Thyroid gland (tissue), 4 donors: ENCODE data around the gene MAST4.

Experiments used
- POLR2A ChIP-seq, 2 donors: fragments of 450-650 bp; IDR thresholded peaks; one replicate each; pipeline ENCODE4 v1.6.1; 2017; ENCODE audit warnings: antibody characterized with exemption in 2 of 2, mild to moderate bottlenecking in 2 of 2, moderate library complexity in 1 of 2
- TF ChIP-seq, protein P1 (sequence below), 6 experiments: fragments of 200-600 bp in 3 of 6; fragments of 450-650 bp in 3 of 6; sonication (generic) in 3 of 6; IDR thresholded peaks; one replicate each; pipeline ENCODE4 v1.5.1; 2016 to 2019; ENCODE audit warnings: antibody characterized with exemption in 6 of 6, mild to moderate bottlenecking in 2 of 6, inconsistent platforms in 1 of 6, moderate library complexity in 1 of 6

- no peak for TF ChIP-seq POLR2A (IDR thresholded peaks at IDR 0.05)
- TF ChIP-seq, protein P1, sequence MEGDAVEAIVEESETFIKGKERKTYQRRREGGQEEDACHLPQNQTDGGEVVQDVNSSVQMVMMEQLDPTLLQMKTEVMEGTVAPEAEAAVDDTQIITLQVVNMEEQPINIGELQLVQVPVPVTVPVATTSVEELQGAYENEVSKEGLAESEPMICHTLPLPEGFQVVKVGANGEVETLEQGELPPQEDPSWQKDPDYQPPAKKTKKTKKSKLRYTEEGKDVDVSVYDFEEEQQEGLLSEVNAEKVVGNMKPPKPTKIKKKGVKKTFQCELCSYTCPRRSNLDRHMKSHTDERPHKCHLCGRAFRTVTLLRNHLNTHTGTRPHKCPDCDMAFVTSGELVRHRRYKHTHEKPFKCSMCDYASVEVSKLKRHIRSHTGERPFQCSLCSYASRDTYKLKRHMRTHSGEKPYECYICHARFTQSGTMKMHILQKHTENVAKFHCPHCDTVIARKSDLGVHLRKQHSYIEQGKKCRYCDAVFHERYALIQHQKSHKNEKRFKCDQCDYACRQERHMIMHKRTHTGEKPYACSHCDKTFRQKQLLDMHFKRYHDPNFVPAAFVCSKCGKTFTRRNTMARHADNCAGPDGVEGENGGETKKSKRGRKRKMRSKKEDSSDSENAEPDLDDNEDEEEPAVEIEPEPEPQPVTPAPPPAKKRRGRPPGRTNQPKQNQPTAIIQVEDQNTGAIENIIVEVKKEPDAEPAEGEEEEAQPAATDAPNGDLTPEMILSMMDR (IDR thresholded peaks at IDR 0.05), result no peak
Observed at GRCh38 chr5:67059744-67060490, 463.7 kb downstream of the MAST4 start.
